Activated CD4-positive, alpha-beta T cell treated with anti-CD3 and anti-CD28 coated beads, Interleukin-2, amount 50 U/mL, for 1 hour (primary cell): ENCODE data around the gene CHST11.

Source experiments
- DNase-seq: peaks from one replicate; pipeline ENCODE4 v3.0.0-alpha.2; 2020

The CHST11 gene

DNA sequence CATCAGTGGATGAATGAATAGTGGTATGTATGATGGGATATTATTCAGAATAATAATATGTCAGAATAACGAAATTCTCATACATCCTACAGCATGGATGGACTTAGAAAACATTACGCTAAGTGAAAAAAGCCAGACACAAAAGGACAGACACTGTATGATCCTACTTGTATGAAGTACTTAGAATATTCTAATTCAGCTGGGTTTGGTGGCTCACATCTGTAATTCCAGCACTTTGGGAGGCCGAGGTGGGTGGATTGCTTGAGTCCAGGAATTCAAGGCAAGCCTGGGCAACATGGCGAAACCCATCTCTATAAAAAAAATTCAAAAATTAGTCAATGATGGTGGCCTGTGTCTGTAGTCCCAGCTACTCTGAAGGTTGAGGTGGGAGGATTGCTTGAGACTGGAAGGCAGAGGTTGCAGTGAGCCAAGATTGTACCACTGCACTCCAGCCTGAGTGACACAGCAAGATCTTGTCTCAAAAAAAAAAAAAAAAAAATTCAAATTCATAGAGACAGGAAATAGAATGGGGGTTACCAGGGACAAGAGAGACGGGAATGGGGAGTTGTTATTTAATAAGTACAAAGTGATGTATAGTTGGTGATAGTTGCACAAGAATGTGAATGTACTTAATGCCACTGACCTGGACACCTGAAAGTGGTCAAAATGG, 132.3 kb downstream of the CHST11 start:
- no peak for DNase-seq

DNA sequence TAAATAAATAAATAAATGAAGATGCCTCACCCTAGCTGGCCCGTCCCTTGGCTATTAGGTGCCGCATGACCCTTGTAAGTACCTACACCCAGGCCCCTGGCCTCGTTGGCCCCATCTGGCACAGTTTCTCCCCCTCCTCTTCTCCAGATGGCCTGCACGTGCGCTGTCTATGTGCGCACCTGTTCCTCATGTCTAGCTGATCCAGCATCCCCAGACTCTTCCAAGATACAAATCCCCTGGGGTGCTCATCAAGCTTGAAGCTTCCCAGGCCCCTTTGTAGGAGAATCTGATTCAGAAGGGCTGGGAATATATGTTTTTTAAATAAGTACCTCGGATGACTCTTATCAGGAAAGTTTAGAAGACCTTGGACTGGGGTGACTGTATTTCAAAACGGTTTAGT, 133.3 kb downstream of the CHST11 start:
- DNase-seq: no peak

DNA sequence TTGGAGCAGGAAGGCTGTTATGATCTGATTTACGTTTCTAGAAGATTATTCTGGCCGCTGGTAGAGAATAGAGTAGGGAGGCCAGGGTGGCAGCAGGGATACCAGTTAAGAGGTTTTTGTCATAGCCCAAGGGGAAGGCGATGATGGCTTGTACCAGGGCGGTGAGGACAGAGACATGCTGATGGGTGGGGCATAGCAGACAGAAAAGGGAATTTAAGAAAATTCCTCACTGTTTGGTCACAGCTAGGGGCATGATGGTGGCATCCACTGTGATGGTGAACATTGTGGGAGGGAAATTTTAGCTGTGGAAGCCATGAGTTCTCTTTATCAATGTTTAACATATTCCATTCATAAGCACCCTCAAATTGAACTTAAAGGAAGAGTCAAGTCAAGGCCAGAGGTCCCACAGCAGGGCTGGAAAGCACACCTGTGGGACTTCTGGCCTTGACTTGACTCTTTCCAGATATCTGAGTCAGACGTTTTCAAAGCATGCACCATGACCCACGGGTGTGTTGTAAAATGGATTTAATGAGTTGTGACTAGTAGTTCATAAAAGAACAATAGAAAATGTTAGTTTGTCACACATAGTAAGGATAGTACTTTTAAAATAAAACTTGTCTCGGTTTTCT, 134.6 kb downstream of the CHST11 start:
- DNase-seq: no peak

DNA sequence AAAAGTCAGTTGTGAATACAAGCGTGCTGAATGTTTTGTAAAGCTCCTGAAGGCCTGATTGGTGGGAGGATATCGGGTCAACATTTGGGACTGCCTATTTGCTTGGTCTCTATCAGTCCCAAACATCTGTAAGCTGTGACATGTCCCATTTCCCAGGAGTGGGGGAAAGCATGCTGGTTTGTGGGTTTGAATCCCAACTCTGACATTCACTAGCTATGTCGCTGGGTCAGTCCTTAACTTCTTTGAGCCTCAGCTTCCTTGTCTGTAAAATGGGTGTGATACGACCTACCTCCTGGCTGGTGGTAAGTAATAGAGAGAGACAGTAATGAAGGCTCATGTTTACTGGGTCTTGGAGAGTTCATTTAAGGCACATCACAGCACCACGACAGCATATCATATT, 136.7 kb downstream of the CHST11 start:
- no peak for DNase-seq

DNA sequence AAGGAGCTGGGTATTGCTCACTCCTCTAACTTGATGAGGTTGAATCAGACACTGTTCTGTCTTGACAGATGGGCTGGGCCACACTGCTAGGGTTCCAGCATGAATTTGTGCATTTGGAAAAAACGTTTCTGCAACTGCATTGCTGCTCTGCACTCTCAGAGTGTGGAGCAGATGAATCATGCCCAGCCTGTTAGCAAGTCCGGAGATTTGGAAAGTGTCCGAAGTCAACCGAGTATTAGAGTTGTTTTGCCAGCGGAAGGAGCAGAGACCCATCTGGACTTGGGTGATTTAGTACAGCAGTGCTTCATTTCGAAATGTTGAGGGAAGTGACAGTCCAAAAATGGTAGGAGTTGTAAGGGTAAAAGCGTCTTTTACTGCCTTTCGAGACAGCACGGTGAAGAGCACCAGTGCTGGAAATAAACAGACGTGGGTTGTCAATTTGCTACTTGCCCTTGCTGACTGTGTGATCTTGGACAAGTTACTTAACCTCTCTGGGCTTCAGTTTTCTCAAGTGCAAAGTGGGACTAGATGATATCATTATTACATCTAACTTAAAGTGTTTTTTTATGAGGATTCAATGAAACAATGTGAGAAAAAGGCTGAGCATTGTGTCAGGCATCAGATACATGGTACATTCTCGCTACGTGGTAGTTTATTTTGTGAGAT, 139.5 kb downstream of the CHST11 start:
- no peak for DNase-seq

DNA sequence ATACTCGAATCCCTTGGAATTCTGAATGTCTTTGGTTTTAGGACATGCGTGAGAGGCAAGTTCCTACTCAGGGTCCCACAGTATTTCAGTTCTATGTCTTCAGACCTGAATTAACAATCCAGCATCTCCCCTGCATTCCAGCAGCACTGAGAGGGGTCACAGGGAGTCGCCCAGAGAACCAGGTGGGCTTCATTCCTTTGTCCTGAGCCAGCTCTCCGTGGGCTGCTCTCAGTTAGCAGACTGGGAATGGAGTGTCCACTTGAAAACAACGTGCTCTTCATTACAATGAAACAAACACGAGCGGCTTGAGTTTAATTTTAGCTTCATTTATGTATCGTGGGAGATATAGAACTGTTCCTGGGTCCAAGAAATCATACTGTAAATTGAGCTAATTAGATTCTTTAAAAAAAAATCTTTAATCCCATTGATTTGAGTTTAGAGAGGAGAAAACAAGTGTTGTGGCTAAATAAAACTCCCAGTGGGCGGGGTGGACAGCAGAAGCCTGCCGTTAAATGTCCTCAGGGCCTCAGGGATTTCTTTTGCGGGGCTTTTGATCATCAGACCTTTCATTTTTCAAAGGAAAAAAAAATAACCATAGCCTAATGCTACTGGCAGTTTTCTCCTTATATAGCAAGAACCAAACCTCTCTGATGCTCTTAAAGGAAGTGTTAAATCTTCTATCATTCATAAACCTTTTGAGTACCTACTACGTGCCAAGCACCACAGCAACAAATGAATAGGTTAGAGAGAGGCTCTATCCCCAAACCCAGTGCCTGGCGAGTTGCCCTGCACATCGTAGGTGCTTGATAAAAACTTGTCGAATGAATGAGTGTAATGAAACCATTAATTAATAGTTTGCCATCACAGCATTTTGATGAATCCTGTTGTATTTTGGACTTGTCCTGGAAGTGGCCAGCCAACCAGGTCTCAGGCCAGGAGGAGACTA, 140.4 kb downstream of the CHST11 start:
- no peak for DNase-seq

DNA sequence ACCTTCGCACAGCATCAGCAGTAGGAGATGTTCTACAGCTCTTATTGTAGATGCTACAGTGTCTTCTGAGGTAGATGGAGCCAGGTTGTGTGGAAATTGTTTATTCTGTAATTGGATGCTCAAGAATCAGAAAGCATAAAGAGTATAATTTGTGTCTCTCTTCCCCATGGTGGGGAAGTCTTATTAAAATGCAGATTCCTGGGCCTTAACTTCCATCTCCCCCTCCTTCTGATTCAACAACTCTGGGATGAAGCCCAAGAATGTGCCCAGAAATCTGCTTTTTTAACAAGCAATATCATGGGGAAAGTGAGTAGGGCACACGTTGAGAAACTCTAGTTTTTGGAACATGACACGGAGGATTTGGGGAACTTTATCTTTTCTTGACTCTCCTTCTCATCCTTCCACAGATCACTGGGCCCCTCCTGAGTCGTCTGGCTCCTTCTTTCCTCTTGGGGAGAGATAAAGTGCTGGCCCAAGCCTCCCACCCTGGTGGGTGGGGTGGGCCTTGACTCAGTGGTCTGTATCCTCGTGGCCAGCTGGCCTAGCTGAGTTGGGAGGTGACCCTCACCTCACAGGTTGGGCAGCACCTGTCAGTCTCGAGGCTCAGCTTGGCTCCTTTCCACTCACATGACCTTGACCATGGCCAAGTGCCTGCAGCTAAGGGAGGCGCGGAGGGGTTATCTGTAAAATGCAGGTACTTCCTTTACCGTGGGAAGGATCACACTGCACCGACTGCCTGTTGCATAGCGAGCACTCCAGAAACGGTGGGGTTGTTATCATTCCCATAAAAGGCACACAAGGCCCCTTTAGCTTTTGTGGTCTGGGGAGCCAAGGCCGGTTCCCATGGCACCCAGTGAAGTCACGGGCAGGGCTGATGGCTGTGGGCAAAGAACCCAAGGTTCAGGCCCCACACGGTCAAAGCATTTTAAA, 141.9 kb downstream of the CHST11 start:
- DNase-seq: no peak

DNA sequence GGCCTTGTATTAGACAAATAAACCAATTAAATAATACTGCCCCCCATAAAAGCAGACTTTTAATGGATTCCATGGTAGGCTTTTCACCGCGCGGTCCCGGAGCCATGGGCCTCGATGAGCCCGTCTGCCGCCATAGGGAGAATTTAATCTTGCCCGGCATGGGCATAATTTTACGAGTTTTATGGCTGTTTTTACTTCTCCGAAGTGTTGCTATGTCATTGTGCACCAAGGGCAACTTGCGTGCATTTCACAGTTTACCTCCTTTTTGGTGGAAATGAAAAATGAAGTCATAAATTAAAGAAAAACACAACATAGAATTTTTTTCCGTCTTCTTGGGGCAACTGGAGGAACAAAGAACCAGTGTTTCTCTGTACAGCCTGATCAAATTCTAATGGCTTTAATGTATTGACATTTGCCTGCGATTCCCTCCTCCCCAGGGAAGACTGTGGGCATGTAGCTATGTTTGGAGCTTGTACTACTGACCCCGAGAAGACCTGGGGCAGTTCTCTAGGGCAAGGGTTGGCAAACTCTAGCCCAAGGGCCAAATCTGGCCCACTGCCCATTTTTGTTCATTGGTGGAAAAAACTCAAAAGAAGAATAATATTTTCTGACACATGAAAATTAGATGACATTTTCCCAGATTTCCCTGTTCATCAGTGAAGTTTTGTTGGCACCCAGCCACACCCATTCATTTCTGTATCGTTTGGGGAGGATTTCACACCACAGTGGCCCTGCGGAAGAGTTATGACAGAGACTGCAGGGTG, 142.7 kb downstream of the CHST11 start:
- no peak for DNase-seq

DNA sequence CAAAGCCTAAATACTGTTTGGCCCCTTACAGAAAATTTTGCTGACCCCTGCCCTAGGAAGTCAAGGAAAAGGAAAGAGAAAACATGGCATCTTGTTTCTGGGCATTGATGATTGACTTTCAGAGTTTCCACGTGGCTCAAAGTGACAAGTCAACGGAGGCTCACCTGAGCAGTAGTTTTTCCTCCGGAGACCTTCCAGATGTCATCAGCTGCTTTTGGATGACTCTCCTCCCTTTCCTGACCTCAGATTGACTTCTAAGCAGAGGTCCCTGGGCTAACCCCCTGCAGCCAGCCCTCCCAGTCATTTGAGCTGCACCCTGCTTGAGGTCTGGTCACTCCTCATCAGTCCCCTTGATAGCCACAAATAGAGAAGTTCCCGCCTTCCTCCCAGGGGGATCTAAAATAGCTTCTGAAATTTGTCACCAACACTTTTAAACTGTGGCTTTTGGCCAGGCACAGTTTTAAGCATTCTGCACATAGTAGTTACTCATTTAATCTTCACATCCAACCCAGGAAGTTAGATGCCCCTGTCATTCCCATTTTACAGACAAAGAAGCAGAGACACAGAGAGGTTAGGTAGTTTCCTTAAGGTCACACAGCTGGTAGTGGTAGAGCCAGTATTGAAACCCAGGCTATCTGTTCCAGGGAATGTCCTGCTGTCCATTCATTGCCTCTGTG, 143.4 kb downstream of the CHST11 start:
- DNase-seq: no peak

DNA sequence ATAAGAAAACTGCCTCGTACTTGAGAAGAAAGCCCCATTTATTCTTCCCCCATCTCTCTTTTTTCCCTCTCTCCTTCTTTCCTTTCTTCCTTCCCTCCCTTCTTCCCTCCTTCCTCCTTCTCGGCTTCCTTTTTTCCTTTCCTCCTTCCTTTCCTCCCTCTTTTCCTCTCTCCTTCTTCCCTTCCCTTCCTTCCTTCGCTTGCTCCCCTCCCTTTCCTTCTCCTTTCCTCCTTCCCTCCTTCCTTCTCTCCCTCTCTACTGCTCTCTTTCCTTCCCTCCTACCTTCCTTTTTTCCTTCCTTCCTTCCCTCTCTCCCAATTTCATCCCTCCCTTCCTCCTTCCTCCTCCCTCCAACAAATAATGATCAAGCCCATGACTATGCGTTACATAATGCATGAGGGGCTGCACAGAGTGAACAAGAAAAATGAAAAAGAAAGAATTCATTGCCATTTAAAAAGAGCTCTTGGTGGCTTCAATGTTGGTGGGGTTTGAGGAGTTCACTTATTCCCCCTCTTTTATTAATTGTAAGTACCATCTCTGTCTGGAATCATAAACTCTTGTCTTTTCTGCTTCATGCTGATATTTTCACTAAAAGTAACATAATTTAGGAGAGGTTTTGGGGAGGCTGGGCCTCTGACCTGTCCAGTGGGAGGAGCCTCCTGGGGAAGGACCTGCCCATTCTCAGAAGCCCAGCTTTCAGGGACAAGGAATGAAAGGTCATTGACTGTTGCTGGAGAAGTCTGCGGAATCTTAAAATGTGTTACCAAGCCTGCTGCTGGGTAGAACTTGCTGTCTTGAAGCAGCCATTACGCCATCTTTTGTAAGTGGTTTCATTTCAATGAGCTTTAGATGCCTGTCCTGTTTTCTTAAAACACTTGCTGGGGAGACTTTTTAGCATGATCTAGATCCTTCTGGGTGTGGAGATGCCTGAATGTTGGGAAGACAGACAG, 144.3 kb downstream of the CHST11 start:
- DNase-seq: no peak

DNA sequence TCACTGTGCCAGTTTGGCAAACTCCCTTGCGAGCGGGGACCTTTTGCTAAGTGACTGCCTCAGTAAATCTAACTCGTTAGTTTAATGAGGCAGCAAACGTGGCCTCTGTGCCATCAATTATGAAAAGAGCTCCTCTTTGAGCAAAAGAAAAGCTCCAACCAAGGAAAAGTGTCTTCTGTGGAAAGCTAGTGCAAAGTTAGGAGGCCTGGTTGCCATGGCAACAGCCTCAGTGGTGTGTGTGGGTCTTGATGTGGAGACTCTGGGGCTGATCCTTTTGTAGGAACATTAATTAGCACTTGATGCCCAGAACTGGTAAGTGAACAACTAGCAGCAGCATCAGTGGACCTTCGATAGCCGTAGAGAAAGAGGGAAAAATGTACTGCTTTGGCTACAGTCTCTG, 145.7 kb downstream of the CHST11 start:
- DNase-seq: no peak

DNA sequence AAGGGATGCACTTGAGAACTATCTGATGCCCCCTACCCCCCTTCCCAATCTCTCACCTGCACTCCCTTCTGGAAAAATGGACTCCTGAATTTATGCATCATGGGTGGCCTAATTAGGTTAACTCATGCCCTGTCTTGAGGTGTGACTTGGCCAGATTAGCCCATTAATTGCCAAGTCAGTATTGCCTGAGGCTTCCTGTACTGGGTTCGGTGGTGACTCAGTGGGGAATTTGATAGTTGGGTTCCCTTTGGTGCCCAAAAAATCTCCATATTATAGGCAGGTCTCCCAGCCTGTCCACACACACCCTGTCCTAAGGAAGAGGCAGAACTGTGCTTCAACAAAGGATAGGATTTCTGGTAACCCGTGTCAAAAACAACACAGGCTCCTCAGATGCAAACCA, 146.1 kb downstream of the CHST11 start:
- no peak for DNase-seq

DNA sequence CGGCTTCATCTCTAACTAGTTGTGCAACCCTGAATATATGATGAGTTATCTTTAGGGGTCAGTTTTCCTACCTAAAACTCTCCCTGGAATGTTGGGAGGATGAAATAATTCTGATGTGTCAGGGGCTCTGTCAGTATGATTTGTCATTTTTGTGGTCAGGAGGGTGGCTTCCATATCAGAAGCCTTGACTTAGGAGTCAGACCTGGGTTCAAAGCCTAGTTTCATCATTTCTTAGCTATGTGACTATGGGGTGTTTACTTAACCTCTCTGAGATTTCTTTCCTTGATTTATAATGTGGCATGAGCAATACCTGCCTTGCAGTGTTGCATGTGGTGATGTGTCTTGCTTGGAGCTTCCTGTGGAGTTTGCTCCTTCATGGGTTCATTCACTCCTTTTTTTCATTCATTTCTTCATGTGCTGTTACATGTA, 146.8 kb downstream of the CHST11 start:
- no peak for DNase-seq

DNA sequence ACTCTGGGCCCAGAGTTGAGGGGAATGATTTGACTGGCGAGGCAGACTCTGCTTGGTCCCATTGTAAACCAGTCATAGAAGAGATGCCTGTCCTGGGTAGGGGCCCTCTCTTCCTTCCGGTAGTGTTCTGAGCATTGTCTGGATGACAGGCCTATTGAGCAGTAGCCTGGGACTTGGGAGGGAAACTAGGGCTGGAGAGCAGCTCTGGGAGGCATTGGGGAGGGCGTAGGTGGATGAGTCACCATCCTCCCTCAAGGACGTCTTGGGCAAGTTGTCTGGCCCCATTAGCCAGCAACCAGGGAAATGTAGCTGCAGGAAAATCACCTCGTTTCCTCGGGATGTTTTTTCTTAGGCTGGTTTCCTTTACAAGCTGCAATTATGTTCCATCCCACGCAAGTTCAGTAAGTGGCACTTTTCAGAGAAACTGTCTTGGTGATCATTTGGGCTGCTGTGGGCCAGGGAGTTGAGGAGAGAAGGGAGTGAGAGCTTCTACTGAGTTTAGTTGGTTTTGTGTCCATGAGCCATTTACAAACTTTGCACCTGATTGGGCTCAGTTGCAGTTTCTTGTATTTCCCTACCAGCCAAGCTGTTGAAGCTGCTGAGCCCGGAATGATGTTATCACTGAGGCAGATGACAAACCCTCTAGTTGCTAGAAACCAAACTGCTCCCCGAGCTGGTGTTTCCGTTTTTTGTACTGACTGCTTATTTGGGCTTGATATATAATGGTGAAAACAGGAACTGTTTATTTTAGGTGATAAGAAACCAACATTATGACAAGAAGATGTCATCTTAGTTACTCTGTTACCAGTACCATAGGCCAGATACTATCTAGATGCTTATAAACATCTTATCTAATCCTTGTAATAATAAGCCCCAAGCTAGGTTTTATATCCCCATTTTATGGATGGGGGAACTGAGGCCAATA, 147.6 kb downstream of the CHST11 start:
- DNase-seq: peak; percentile 20

DNA sequence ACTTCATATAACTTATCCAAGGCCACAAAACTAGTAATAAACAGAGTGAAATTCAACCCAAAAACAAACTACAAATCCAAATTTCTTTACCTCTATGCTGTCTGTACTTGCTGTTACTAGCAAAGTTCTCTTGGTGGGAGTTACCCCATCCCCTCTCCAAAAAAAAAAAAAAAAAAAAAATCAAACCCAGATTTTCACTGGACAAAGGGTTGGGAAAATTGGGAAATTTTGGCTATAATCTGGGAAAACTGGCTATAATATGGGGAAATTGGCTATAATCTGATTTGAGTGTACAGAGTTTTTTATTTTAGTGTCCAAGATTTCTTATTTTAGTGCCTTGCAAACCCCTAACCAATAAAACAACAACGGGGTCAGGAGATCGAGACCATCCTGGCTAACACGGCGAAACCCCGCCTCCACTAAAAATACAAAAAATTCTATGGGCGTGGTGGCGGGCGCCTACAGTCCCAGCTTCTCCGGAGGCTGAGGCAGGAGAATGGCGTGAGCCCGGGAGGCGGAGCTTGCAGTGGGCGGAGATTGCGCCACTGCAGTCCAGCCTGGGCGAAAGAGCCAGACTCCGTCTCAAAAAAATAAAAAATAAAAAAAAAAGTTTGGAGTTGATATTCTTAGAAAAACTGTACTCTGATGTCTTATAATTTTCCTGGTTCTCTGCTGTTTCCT, 148.4 kb downstream of the CHST11 start:
- DNase-seq: no peak

DNA sequence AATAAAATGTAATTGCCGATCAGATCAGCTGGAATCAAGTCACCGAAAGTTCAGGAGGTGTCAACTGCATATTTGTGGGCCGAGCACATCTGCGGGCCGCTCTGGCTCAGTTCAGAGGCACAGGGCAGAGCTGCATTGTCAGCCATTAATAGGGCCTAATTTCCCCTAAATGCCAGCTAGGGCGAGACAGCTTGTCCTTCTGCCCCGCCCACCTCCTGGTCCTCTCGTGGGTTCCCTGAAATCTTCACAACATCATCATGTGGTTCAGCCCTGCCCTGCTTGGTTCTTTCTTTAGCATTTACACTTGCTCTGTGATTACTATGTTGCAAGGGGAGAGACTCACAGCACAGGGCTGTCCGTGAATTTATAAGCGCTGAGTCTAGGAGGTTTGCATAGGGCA, 148.9 kb downstream of the CHST11 start:
- no peak for DNase-seq

DNA sequence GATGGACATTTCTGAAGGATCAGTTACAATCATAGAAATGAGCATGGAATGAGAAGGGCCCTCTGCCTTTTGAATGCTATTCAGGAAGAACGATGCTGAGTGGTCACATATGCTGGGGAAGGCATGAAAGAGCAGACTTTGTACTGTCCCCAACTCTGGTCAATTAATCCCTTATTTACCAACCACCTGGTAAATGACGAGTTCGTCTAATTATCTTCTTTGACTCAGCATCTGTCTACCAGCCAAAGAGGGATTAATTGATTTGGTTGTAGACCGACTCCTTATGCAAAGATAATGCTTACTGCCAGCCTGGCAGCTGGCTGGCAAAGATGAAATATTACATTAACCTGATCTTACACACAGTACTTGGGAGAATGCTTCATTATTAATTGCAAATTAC, 152.2 kb downstream of the CHST11 start:
- no peak for DNase-seq

DNA sequence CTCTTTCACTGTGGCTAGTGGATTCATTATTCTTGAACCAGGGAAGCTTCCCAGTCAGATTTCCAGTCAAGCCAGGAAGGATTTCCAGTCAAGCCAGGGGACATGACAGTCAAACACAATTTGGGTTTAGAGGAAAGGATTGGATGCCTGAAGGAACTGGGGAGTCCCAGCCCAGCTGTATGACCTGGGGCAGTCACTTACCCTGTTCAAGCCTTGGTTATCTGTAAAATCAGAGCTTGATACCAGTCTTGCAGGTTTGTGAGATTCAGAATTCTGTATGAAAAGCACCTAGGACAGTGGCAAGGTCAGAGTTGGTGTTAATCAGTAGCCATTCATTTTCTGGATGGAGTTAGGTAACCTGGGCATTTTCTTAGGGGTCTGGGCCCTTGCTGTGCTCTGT, 152.7 kb downstream of the CHST11 start:
- DNase-seq: no peak
